Vagina (tissue), 2 donors: Measurements from ENCODE around the gene MTMR2.

ENCODE experiments used
- POLR2A ChIP-seq, 2 donors: fragments of 450-650 bp; IDR thresholded peaks; one replicate each; pipeline ENCODE4 v1.6.1; 2017; ENCODE audit warnings: antibody characterized with exemption in 2 of 2, mild to moderate bottlenecking in 2 of 2, moderate library complexity in 2 of 2
- POLR2AphosphoS5 ChIP-seq, 2 donors: sonication (generic); formaldehyde crosslinking; IDR thresholded peaks; one replicate each; pipeline ENCODE4 v1.9.0; 2017; ENCODE audit warnings: antibody characterized with exemption in 2 of 2, mild to moderate bottlenecking in 2 of 2, low read depth in 1 of 2; ENCODE audit not compliant: insufficient read depth in 1 of 2
- TF ChIP-seq, protein P1 (sequence below), 3 experiments: fragments of 450-650 bp in 2 of 3; fragments of 200-600 bp in 1 of 3; sonication (generic) in 1 of 3; IDR thresholded peaks; one replicate each; pipeline ENCODE4 v1.5.1; 2017 to 2019; ENCODE audit warnings: antibody characterized with exemption in 3 of 3, mild to moderate bottlenecking in 2 of 3, moderate library complexity in 2 of 3

DNA sequence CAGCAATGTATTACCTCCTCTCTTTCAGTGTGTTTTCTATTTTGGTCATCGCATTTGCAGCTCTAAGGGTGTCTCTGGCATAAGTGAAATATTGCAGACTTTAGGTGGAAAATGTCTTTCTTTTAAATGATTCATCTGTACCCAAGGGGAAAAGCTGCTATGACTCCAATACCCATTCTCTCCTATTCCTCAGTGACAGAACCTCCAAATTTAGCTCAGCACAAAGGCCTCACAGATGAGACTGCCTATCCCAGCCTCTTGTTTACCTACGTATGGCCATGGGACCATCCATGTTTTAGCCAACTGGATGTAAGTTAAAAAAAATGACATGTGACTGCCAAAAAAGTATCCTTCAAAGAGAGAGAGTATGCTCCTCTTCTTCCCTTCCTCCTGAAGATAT lies 7.9 kb downstream of the MTMR2 start:
- TF ChIP-seq, protein P1, sequence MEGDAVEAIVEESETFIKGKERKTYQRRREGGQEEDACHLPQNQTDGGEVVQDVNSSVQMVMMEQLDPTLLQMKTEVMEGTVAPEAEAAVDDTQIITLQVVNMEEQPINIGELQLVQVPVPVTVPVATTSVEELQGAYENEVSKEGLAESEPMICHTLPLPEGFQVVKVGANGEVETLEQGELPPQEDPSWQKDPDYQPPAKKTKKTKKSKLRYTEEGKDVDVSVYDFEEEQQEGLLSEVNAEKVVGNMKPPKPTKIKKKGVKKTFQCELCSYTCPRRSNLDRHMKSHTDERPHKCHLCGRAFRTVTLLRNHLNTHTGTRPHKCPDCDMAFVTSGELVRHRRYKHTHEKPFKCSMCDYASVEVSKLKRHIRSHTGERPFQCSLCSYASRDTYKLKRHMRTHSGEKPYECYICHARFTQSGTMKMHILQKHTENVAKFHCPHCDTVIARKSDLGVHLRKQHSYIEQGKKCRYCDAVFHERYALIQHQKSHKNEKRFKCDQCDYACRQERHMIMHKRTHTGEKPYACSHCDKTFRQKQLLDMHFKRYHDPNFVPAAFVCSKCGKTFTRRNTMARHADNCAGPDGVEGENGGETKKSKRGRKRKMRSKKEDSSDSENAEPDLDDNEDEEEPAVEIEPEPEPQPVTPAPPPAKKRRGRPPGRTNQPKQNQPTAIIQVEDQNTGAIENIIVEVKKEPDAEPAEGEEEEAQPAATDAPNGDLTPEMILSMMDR (IDR thresholded peaks at IDR 0.05), result no peak
- TF ChIP-seq POLR2AphosphoS5 (IDR thresholded peaks at IDR 0.05; ENCODE audit: insufficient read depth in 1 of 2, low read depth in 1 of 2) (no peak), POLR2A (IDR thresholded peaks at IDR 0.05) (no peak)
